ENCODE measurements around the gene SLC27A2.

SLC27A2 gene

GRCh38 chr15:50218291-50218690, 36.3 kb downstream of the SLC27A2 start:
- H3K27ac ChIP-seq (ENCODE audit: low read depth in 2 of 2, low read length in 2 of 2): no peak overlapping the region
- H3K4me3 ChIP-seq (ENCODE audit: low read length in 2 of 2): no peak overlapping the region
- no peaks in the 10 kb centered on the region for H3K36me3 ChIP-seq (ENCODE audit: control insufficient read depth in 2 of 2, insufficient read depth in 2 of 2, low read length in 2 of 2)
- H3K9me3 ChIP-seq (ENCODE audit: control insufficient read depth in 2 of 2, low read length in 2 of 2): no peaks in the 10 kb centered on the region
- H3K4me1 ChIP-seq (ENCODE audit: control insufficient read depth in 2 of 2, insufficient read depth in 2 of 2, low read length in 2 of 2): peaks cover 0 to 8% of the 10 kb centered on the region in 2 donors
- no peak overlapping the region for H3K9ac ChIP-seq (ENCODE audit: low read depth in 1 of 2, low read length in 2 of 2)
- H3K27me3 ChIP-seq (ENCODE audit: control insufficient read depth in 2 of 2, insufficient read depth in 2 of 2, low read length in 2 of 2): no peaks in the 10 kb centered on the region

GRCh38 chr15:50218691-50219090, 36.7 kb downstream of the SLC27A2 start:
- H3K9ac ChIP-seq (ENCODE audit: low read depth in 1 of 2, low read length in 2 of 2): no peak overlapping the region
- H3K4me3 ChIP-seq (ENCODE audit: low read length in 2 of 2): no peak overlapping the region
- no peaks in the 10 kb centered on the region for H3K27me3 ChIP-seq (ENCODE audit: control insufficient read depth in 2 of 2, insufficient read depth in 2 of 2, low read length in 2 of 2)
- H3K27ac ChIP-seq (ENCODE audit: low read depth in 2 of 2, low read length in 2 of 2): no peak overlapping the region
- peaks cover 0 to 8% of the 10 kb centered on the region in 2 donors for H3K4me1 ChIP-seq (ENCODE audit: control insufficient read depth in 2 of 2, insufficient read depth in 2 of 2, low read length in 2 of 2)
- H3K9me3 ChIP-seq (ENCODE audit: control insufficient read depth in 2 of 2, low read length in 2 of 2): no peaks in the 10 kb centered on the region
- no peaks in the 10 kb centered on the region for H3K36me3 ChIP-seq (ENCODE audit: control insufficient read depth in 2 of 2, insufficient read depth in 2 of 2, low read length in 2 of 2)

- H3K9me3 ChIP-seq (ENCODE audit: control insufficient read depth in 2 of 2, low read length in 2 of 2): no peaks in the 10 kb centered on the region
- no peaks in the 10 kb centered on the region for H3K27me3 ChIP-seq (ENCODE audit: control insufficient read depth in 2 of 2, insufficient read depth in 2 of 2, low read length in 2 of 2)
- peaks cover 0 to 8% of the 10 kb centered on the region in 2 donors for H3K4me1 ChIP-seq (ENCODE audit: control insufficient read depth in 2 of 2, insufficient read depth in 2 of 2, low read length in 2 of 2)
- no peak overlapping the region for H3K27ac ChIP-seq (ENCODE audit: low read depth in 2 of 2, low read length in 2 of 2)
- H3K4me3 ChIP-seq (ENCODE audit: low read length in 2 of 2): no peak overlapping the region
- H3K9ac ChIP-seq (ENCODE audit: low read depth in 1 of 2, low read length in 2 of 2): no peak overlapping the region
- no peaks in the 10 kb centered on the region for H3K36me3 ChIP-seq (ENCODE audit: control insufficient read depth in 2 of 2, insufficient read depth in 2 of 2, low read length in 2 of 2)
These were observed 37.8 kb downstream of the SLC27A2 start for GRCh38 chr15:50219820-50220219.

- peaks cover 0 to 8% of the 10 kb centered on the region in 2 donors for H3K4me1 ChIP-seq (ENCODE audit: control insufficient read depth in 2 of 2, insufficient read depth in 2 of 2, low read length in 2 of 2)
- H3K27ac ChIP-seq (ENCODE audit: low read depth in 2 of 2, low read length in 2 of 2): no peak overlapping the region
- peaks cover 0 to 2% of the 10 kb centered on the region in 2 donors for H3K36me3 ChIP-seq (ENCODE audit: control insufficient read depth in 2 of 2, insufficient read depth in 2 of 2, low read length in 2 of 2)
- H3K9me3 ChIP-seq (ENCODE audit: control insufficient read depth in 2 of 2, low read length in 2 of 2): no peaks in the 10 kb centered on the region
- no peak overlapping the region for H3K9ac ChIP-seq (ENCODE audit: low read depth in 1 of 2, low read length in 2 of 2)
- H3K4me3 ChIP-seq (ENCODE audit: low read length in 2 of 2): no peak overlapping the region
- no peaks in the 10 kb centered on the region for H3K27me3 ChIP-seq (ENCODE audit: control insufficient read depth in 2 of 2, insufficient read depth in 2 of 2, low read length in 2 of 2)
These were observed 40.2 kb downstream of the SLC27A2 start for GRCh38 chr15:50222181-50222580.

- Histone ChIP-seq H3K36me3 (ENCODE audit: control insufficient read depth in 2 of 2, insufficient read depth in 2 of 2, low read length in 2 of 2) (peaks cover 0 to 5% of the 10 kb centered on the region in 2 donors), H3K9me3 (ENCODE audit: control insufficient read depth in 2 of 2, low read length in 2 of 2) (no peaks in the 10 kb centered on the region), H3K27me3 (ENCODE audit: control insufficient read depth in 2 of 2, insufficient read depth in 2 of 2, low read length in 2 of 2) (no peaks in the 10 kb centered on the region), H3K4me3 (ENCODE audit: low read length in 2 of 2) (no peak overlapping the region), H3K4me1 (ENCODE audit: control insufficient read depth in 2 of 2, insufficient read depth in 2 of 2, low read length in 2 of 2) (peaks cover 0 to 8% of the 10 kb centered on the region in 2 donors), H3K27ac (ENCODE audit: low read depth in 2 of 2, low read length in 2 of 2) (no peak overlapping the region), H3K9ac (ENCODE audit: low read depth in 1 of 2, low read length in 2 of 2) (no peak overlapping the region)
These were observed 42.6 kb downstream of the SLC27A2 start for GRCh38 chr15:50224606-50225005.

- peaks cover 0 to 8% of the 10 kb centered on the region in 2 donors for H3K4me1 ChIP-seq (ENCODE audit: control insufficient read depth in 2 of 2, insufficient read depth in 2 of 2, low read length in 2 of 2)
- no peak overlapping the region for H3K9ac ChIP-seq (ENCODE audit: low read depth in 1 of 2, low read length in 2 of 2)
- no peak overlapping the region for H3K27ac ChIP-seq (ENCODE audit: low read depth in 2 of 2, low read length in 2 of 2)
- H3K4me3 ChIP-seq (ENCODE audit: low read length in 2 of 2): no peak overlapping the region
- peaks cover 0 to 5% of the 10 kb centered on the region in 2 donors for H3K36me3 ChIP-seq (ENCODE audit: control insufficient read depth in 2 of 2, insufficient read depth in 2 of 2, low read length in 2 of 2)
- no peaks in the 10 kb centered on the region for H3K9me3 ChIP-seq (ENCODE audit: control insufficient read depth in 2 of 2, low read length in 2 of 2)
- no peaks in the 10 kb centered on the region for H3K27me3 ChIP-seq (ENCODE audit: control insufficient read depth in 2 of 2, insufficient read depth in 2 of 2, low read length in 2 of 2)
These were observed 43.1 kb downstream of the SLC27A2 start for GRCh38 chr15:50225057-50225456.

- Histone ChIP-seq H3K9ac (ENCODE audit: low read depth in 1 of 2, low read length in 2 of 2) (no peak overlapping the region), H3K36me3 (ENCODE audit: control insufficient read depth in 2 of 2, insufficient read depth in 2 of 2, low read length in 2 of 2) (peaks cover 0 to 5% of the 10 kb centered on the region in 2 donors), H3K27me3 (ENCODE audit: control insufficient read depth in 2 of 2, insufficient read depth in 2 of 2, low read length in 2 of 2) (no peaks in the 10 kb centered on the region), H3K4me3 (ENCODE audit: low read length in 2 of 2) (no peak overlapping the region), H3K4me1 (ENCODE audit: control insufficient read depth in 2 of 2, insufficient read depth in 2 of 2, low read length in 2 of 2) (peaks cover 0 to 4% of the 10 kb centered on the region in 2 donors), H3K9me3 (ENCODE audit: control insufficient read depth in 2 of 2, low read length in 2 of 2) (no peaks in the 10 kb centered on the region), H3K27ac (ENCODE audit: low read depth in 2 of 2, low read length in 2 of 2) (no peak overlapping the region)
These were observed 43.9 kb downstream of the SLC27A2 start for GRCh38 chr15:50225938-50226337.

GRCh38 chr15:50227076-50227475, 45.1 kb downstream of the SLC27A2 start:
- Histone ChIP-seq H3K9ac (ENCODE audit: low read depth in 1 of 2, low read length in 2 of 2) (no peak overlapping the region), H3K27ac (ENCODE audit: low read depth in 2 of 2, low read length in 2 of 2) (no peak overlapping the region), H3K4me3 (ENCODE audit: low read length in 2 of 2) (no peak overlapping the region), H3K4me1 (ENCODE audit: control insufficient read depth in 2 of 2, insufficient read depth in 2 of 2, low read length in 2 of 2) (no peaks in the 10 kb centered on the region), H3K36me3 (ENCODE audit: control insufficient read depth in 2 of 2, insufficient read depth in 2 of 2, low read length in 2 of 2) (peaks cover 0 to 5% of the 10 kb centered on the region in 2 donors), H3K9me3 (ENCODE audit: control insufficient read depth in 2 of 2, low read length in 2 of 2) (no peaks in the 10 kb centered on the region), H3K27me3 (ENCODE audit: control insufficient read depth in 2 of 2, insufficient read depth in 2 of 2, low read length in 2 of 2) (no peaks in the 10 kb centered on the region)

- H3K9me3 ChIP-seq (ENCODE audit: control insufficient read depth in 2 of 2, low read length in 2 of 2): no peaks in the 10 kb centered on the region
- H3K36me3 ChIP-seq (ENCODE audit: control insufficient read depth in 2 of 2, insufficient read depth in 2 of 2, low read length in 2 of 2): peaks cover 0 to 5% of the 10 kb centered on the region in 2 donors
- no peak overlapping the region for H3K27ac ChIP-seq (ENCODE audit: low read depth in 2 of 2, low read length in 2 of 2)
- no peak overlapping the region for H3K4me3 ChIP-seq (ENCODE audit: low read length in 2 of 2)
- H3K4me1 ChIP-seq (ENCODE audit: control insufficient read depth in 2 of 2, insufficient read depth in 2 of 2, low read length in 2 of 2): peaks cover 2% of the 10 kb centered on the region in 2 donors
- H3K27me3 ChIP-seq (ENCODE audit: control insufficient read depth in 2 of 2, insufficient read depth in 2 of 2, low read length in 2 of 2): no peaks in the 10 kb centered on the region
- H3K9ac ChIP-seq (ENCODE audit: low read depth in 1 of 2, low read length in 2 of 2): no peak overlapping the region
These were observed 46.9 kb downstream of the SLC27A2 start for GRCh38 chr15:50228866-50229265.

GRCh38 chr15:50229336-50229735, 47.3 kb downstream of the SLC27A2 start:
- Histone ChIP-seq H3K4me1 (ENCODE audit: control insufficient read depth in 2 of 2, insufficient read depth in 2 of 2, low read length in 2 of 2) (peaks cover 2 to 5% of the 10 kb centered on the region in 2 donors), H3K4me3 (ENCODE audit: low read length in 2 of 2) (no peak overlapping the region), H3K27ac (ENCODE audit: low read depth in 2 of 2, low read length in 2 of 2) (no peak overlapping the region), H3K9me3 (ENCODE audit: control insufficient read depth in 2 of 2, low read length in 2 of 2) (no peaks in the 10 kb centered on the region), H3K27me3 (ENCODE audit: control insufficient read depth in 2 of 2, insufficient read depth in 2 of 2, low read length in 2 of 2) (no peaks in the 10 kb centered on the region), H3K36me3 (ENCODE audit: control insufficient read depth in 2 of 2, insufficient read depth in 2 of 2, low read length in 2 of 2) (peaks cover 0 to 5% of the 10 kb centered on the region in 2 donors), H3K9ac (ENCODE audit: low read depth in 1 of 2, low read length in 2 of 2) (no peak overlapping the region)

- Histone ChIP-seq H3K27me3 (ENCODE audit: control insufficient read depth in 2 of 2, insufficient read depth in 2 of 2, low read length in 2 of 2) (no peaks in the 10 kb centered on the region), H3K27ac (ENCODE audit: low read depth in 2 of 2, low read length in 2 of 2) (no peak overlapping the region), H3K9ac (ENCODE audit: low read depth in 1 of 2, low read length in 2 of 2) (no peak overlapping the region), H3K4me1 (ENCODE audit: control insufficient read depth in 2 of 2, insufficient read depth in 2 of 2, low read length in 2 of 2) (peaks cover 2 to 5% of the 10 kb centered on the region in 2 donors), H3K9me3 (ENCODE audit: control insufficient read depth in 2 of 2, low read length in 2 of 2) (no peaks in the 10 kb centered on the region), H3K4me3 (ENCODE audit: low read length in 2 of 2) (no peak overlapping the region), H3K36me3 (ENCODE audit: control insufficient read depth in 2 of 2, insufficient read depth in 2 of 2, low read length in 2 of 2) (peaks cover 0 to 9% of the 10 kb centered on the region in 2 donors)
These were observed 49.8 kb downstream of the SLC27A2 start for GRCh38 chr15:50231761-50232160.
